ENCODE results near the gene RABEP2.

DNA sequence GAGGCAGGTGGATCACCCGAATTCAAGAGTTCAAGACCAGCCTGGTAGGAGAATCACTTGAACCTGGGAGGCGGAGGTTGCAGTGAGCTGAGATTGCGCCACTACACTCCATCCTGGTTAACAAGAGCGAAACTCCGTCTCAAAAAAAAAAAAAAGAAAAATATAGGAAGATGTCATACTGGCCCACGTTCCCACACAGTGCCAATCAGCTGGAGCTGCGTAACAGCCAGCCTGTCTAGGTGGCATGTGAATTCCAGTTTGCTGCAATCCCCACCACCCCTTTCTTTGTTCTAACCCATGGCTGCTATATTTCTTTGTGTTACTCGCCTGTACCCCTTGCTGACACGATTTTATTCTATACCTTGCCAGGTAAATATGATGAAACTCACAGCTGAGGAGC, 33.2 kb upstream of the RABEP2 start:
- TF ChIP-seq, protein P1, sequence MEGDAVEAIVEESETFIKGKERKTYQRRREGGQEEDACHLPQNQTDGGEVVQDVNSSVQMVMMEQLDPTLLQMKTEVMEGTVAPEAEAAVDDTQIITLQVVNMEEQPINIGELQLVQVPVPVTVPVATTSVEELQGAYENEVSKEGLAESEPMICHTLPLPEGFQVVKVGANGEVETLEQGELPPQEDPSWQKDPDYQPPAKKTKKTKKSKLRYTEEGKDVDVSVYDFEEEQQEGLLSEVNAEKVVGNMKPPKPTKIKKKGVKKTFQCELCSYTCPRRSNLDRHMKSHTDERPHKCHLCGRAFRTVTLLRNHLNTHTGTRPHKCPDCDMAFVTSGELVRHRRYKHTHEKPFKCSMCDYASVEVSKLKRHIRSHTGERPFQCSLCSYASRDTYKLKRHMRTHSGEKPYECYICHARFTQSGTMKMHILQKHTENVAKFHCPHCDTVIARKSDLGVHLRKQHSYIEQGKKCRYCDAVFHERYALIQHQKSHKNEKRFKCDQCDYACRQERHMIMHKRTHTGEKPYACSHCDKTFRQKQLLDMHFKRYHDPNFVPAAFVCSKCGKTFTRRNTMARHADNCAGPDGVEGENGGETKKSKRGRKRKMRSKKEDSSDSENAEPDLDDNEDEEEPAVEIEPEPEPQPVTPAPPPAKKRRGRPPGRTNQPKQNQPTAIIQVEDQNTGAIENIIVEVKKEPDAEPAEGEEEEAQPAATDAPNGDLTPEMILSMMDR (IDR thresholded peaks at IDR 0.05), result no peak
- no peak for TF ChIP-seq ZFX (IDR thresholded peaks at IDR 0.05; ENCODE audit: borderline replicate concordance)
